ENCODE results near the gene CTSZ. TPM values are rescaled to one million over a fixed set of nuclear protein-coding genes. Genes with fewer than 3 reads are reported as not detected.

Gene CTSZ
- total and polyA plus RNA-seq, 4 donors: 11.8 to 233 (median 188) TPM

DNA sequence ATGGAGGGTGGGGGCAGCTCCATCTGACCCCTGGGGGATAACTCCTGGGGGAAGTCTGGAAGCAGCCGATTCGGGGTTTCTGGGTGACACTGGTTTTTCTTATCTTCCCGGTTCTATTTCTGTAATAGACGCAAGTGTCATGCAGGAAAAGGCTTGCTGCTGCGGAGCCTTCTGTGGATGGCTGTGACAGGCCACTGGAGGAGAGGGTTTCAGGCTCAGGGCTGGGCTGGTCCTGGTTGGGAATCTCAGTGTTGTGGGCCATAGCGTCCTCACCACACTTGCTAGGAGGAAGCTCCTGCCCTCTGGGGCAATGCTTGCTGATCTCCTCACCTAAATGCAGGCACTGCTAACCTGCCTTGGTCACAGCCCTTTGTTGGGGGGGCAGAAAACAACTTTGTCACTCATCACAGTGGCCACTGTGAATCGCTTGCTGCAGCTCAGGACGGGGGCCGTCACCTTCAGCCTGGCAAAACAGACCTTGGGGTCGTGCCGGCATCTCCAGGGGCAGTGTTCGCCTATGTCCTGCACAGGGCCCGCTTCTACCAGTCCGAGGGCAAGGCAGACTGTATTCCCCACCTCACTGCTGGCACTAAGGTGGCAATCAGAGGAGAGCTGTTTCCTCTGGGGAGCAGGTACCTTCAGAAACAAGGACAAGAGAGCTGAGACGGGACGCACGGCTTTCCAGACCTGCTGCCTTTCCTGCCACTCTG is 7.8 kb upstream of the CTSZ start:
- no peak overlapping the region for H3K9ac ChIP-seq (ENCODE audit: low read depth in 1 of 2, low read length in 2 of 2)
- no peaks in the 10 kb centered on the region for H3K27me3 ChIP-seq (ENCODE audit: control insufficient read depth in 4 of 4, insufficient read depth in 4 of 4, low read length in 3 of 4)
- H3K36me3 ChIP-seq (ENCODE audit: control insufficient read depth in 4 of 4, insufficient read depth in 3 of 4, low read depth in 1 of 4, low read length in 3 of 4): no peaks in the 10 kb centered on the region
- no peaks in the 10 kb centered on the region for H3K4me1 ChIP-seq (ENCODE audit: control insufficient read depth in 4 of 4, insufficient read depth in 4 of 4, low read length in 3 of 4)
- H3K27ac ChIP-seq (ENCODE audit: low read depth in 1 of 2, low read length in 2 of 2): no peak overlapping the region
- no peak for DNase-seq (ENCODE audit: low spot score)
- 85% methylated on average over 17 of the region's 17 CpGs for WGBS
- no peak overlapping the region for H3K4me3 ChIP-seq (ENCODE audit: low read depth in 1 of 3, low read length in 3 of 3)
- no peaks in the 10 kb centered on the region for H3K9me3 ChIP-seq (ENCODE audit: control insufficient read depth in 4 of 4, low read length in 3 of 4)
- TF ChIP-seq HNF4A (conservative IDR thresholded peaks at IDR 0.05) (no peak), JUND (IDR thresholded peaks at IDR 0.05) (no peak), NR2F2 (IDR thresholded peaks at IDR 0.05) (no peak), RAD21 (IDR thresholded peaks at IDR 0.05) (no peak), EGR1 (IDR thresholded peaks at IDR 0.05; ENCODE audit: low read depth in 2 of 2) (no peak), HNF4G (IDR thresholded peaks at IDR 0.05) (no peak), SP1 (IDR thresholded peaks at IDR 0.05) (no peak), GABPA (IDR thresholded peaks at IDR 0.05 in 1 of 2, conservative IDR thresholded peaks at IDR 0.05 in 1 of 2) (no peak), TAF1 (conservative IDR thresholded peaks at IDR 0.05) (no peak), FOXA1 (IDR thresholded peaks at IDR 0.05) (no peak), RXRA (IDR thresholded peaks at IDR 0.05) (no peak), FOXA2 (IDR thresholded peaks at IDR 0.05) (no peak), YY1 (IDR thresholded peaks at IDR 0.05) (no peak)
- TF ChIP-seq, protein P1, sequence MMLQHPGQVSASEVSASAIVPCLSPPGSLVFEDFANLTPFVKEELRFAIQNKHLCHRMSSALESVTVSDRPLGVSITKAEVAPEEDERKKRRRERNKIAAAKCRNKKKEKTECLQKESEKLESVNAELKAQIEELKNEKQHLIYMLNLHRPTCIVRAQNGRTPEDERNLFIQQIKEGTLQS (IDR thresholded peaks at IDR 0.05): no peak
- TF ChIP-seq, protein P2, sequence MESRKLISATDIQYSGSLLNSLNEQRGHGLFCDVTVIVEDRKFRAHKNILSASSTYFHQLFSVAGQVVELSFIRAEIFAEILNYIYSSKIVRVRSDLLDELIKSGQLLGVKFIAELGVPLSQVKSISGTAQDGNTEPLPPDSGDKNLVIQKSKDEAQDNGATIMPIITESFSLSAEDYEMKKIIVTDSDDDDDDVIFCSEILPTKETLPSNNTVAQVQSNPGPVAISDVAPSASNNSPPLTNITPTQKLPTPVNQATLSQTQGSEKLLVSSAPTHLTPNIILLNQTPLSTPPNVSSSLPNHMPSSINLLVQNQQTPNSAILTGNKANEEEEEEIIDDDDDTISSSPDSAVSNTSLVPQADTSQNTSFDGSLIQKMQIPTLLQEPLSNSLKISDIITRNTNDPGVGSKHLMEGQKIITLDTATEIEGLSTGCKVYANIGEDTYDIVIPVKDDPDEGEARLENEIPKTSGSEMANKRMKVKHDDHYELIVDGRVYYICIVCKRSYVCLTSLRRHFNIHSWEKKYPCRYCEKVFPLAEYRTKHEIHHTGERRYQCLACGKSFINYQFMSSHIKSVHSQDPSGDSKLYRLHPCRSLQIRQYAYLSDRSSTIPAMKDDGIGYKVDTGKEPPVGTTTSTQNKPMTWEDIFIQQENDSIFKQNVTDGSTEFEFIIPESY (IDR thresholded peaks at IDR 0.05): no peak
- TF ChIP-seq, protein P3, sequence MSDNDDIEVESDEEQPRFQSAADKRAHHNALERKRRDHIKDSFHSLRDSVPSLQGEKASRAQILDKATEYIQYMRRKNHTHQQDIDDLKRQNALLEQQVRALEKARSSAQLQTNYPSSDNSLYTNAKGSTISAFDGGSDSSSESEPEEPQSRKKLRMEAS (IDR thresholded peaks at IDR 0.05): no peak
- TF ChIP-seq, protein P4, sequence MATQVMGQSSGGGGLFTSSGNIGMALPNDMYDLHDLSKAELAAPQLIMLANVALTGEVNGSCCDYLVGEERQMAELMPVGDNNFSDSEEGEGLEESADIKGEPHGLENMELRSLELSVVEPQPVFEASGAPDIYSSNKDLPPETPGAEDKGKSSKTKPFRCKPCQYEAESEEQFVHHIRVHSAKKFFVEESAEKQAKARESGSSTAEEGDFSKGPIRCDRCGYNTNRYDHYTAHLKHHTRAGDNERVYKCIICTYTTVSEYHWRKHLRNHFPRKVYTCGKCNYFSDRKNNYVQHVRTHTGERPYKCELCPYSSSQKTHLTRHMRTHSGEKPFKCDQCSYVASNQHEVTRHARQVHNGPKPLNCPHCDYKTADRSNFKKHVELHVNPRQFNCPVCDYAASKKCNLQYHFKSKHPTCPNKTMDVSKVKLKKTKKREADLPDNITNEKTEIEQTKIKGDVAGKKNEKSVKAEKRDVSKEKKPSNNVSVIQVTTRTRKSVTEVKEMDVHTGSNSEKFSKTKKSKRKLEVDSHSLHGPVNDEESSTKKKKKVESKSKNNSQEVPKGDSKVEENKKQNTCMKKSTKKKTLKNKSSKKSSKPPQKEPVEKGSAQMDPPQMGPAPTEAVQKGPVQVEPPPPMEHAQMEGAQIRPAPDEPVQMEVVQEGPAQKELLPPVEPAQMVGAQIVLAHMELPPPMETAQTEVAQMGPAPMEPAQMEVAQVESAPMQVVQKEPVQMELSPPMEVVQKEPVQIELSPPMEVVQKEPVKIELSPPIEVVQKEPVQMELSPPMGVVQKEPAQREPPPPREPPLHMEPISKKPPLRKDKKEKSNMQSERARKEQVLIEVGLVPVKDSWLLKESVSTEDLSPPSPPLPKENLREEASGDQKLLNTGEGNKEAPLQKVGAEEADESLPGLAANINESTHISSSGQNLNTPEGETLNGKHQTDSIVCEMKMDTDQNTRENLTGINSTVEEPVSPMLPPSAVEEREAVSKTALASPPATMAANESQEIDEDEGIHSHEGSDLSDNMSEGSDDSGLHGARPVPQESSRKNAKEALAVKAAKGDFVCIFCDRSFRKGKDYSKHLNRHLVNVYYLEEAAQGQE (IDR thresholded peaks at IDR 0.05): no peak
- TF ChIP-seq, protein P5, sequence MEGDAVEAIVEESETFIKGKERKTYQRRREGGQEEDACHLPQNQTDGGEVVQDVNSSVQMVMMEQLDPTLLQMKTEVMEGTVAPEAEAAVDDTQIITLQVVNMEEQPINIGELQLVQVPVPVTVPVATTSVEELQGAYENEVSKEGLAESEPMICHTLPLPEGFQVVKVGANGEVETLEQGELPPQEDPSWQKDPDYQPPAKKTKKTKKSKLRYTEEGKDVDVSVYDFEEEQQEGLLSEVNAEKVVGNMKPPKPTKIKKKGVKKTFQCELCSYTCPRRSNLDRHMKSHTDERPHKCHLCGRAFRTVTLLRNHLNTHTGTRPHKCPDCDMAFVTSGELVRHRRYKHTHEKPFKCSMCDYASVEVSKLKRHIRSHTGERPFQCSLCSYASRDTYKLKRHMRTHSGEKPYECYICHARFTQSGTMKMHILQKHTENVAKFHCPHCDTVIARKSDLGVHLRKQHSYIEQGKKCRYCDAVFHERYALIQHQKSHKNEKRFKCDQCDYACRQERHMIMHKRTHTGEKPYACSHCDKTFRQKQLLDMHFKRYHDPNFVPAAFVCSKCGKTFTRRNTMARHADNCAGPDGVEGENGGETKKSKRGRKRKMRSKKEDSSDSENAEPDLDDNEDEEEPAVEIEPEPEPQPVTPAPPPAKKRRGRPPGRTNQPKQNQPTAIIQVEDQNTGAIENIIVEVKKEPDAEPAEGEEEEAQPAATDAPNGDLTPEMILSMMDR (IDR thresholded peaks at IDR 0.05; ENCODE audit: low read depth, low read length, missing input control): no peak
